Fibroblast of the aortic adventitia (primary cell): ENCODE data around the gene ABCA1. TPM values are rescaled to one million over a fixed set of nuclear protein-coding genes. Genes with fewer than 3 reads are reported as not detected.

ENCODE experiments used
- total RNA-seq: library from RNA; depleted of rRNA; stranded (reverse); fragments of >200 nt; gene quantifications from 2 replicates; pipeline ENCODE4 v1.2.3, GENCODE V29; 2012; ENCODE audit warnings: low replicate concordance

The ABCA1 gene
- total RNA-seq, 1 donor: 40.1 TPM

Other genes starting within 250 kb of the ABCA1 start
- not detected in 2 replicates for gene OR13D1, start 233.6 kb downstream of the ABCA1 start, total RNA-seq
- 52.9 and 56.6 TPM in 2 replicates for gene NIPSNAP3A, start 180.5 kb downstream of the ABCA1 start, total RNA-seq
- gene NIPSNAP3B, start 164.0 kb downstream of the ABCA1 start, total RNA-seq: 0.72 TPM in 1 of 2 replicates, not detected in the other